Omental fat pad (tissue), 4 donors: ENCODE measurements around the gene HSPBP1. TPM values are rescaled to one million over a fixed set of nuclear protein-coding genes. Genes with fewer than 3 reads are reported as not detected.
A peak's percentile ranks its signal among the peaks of the same experiment; 100 is the strongest.
"Not testable (repeated sequence)": the region's sequence is repeated elsewhere in the genome, so short reads cannot be mapped to it uniquely, and the experiment has no call there.

Experiments
- ATAC-seq: fragments of 150-250 bp; one replicate; pipeline ENCODE4 v1.9.1; 2016; ENCODE audit warnings: mild to moderate bottlenecking, moderate library complexity; ENCODE audit not compliant: low FRiP score
- DNase-seq: peaks from one replicate; pipeline ENCODE4 v3.0.0-alpha.2; 2019; ENCODE audit warnings: low spot score
- total RNA-seq, 4 donors: library from RNA; depleted of rRNA; stranded (reverse); fragments of >200 nt; gene quantifications; one replicate each; pipeline ENCODE4 v1.1.0, GENCODE V29; 2016
- TF ChIP-seq, protein P1 (sequence below), 3 donors: fragments of 450-650 bp; IDR thresholded peaks; one replicate each; pipeline ENCODE4 v1.5.1; 2016 to 2017; ENCODE audit warnings: antibody characterized with exemption in 3 of 3, mild to moderate bottlenecking in 3 of 3, moderate library complexity in 2 of 3

HSPBP1 gene
- total RNA-seq, 4 donors from 2014 or later = 19.5 to 25.9 (median 21.2) TPM

DNA sequence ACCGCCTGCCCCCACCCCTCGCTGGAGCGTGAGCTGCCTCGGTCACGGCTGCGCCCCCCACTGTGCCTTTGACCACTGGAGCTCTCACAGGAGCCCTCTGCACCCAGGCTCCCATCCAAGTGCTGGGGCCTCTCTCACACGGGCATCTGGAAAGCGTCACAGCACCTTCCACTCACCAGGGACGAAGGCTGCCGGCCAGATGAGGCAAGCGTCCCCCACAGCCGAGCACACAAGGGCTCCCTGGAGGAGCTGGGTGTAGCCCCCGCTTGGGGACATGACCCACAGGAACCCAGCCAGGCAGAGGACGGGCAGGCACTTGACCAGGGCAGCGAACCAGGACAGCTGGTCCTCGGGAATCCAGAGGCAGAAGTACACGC, 51.9 kb downstream of the HSPBP1 start:
- no peak for DNase-seq
- no peak for ATAC-seq
- TF ChIP-seq, protein P1, sequence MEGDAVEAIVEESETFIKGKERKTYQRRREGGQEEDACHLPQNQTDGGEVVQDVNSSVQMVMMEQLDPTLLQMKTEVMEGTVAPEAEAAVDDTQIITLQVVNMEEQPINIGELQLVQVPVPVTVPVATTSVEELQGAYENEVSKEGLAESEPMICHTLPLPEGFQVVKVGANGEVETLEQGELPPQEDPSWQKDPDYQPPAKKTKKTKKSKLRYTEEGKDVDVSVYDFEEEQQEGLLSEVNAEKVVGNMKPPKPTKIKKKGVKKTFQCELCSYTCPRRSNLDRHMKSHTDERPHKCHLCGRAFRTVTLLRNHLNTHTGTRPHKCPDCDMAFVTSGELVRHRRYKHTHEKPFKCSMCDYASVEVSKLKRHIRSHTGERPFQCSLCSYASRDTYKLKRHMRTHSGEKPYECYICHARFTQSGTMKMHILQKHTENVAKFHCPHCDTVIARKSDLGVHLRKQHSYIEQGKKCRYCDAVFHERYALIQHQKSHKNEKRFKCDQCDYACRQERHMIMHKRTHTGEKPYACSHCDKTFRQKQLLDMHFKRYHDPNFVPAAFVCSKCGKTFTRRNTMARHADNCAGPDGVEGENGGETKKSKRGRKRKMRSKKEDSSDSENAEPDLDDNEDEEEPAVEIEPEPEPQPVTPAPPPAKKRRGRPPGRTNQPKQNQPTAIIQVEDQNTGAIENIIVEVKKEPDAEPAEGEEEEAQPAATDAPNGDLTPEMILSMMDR (IDR thresholded peaks at IDR 0.05) = no peak

DNA sequence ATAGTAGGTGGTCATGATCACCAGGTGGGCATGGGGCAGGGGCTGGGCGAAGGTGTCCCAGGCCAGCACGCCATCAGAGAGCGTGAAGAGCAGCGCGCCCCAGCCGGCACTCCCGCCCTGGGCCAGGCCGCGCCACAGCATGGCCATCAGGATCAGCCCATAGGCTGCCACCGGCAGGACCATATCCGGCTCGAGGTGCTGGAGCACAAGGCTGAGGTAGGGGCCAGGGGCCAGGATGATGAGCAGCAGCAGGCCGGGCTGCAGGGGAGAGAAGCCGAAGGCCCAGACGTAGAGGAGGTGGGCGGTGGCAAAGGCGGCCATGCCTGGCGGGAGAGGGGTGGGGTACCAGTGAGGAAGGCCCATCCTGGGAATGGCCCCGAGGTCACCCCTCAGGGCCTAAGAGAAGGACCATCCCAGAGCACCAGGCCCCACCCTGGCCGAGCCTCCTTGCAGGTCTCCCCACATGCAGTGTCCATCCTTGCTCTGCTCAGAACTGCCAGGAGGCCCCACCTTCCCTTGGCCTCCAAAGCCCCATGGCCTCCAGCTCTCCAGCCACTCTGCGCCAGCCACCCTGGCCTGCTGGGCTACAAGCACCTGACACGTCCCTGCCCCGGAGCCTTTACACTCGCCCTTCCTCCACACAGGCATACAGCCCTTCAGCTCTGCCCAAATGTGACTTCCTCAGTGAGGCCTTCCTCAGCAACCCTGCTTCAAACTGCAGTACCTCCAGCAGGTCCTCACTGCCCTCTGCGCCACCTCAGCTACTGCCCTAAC, 52.5 kb downstream of the HSPBP1 start:
- ATAC-seq = peak; percentile 9
- DNase-seq = no peak
- TF ChIP-seq, protein P1 (IDR thresholded peaks at IDR 0.05) = no peak

DNA sequence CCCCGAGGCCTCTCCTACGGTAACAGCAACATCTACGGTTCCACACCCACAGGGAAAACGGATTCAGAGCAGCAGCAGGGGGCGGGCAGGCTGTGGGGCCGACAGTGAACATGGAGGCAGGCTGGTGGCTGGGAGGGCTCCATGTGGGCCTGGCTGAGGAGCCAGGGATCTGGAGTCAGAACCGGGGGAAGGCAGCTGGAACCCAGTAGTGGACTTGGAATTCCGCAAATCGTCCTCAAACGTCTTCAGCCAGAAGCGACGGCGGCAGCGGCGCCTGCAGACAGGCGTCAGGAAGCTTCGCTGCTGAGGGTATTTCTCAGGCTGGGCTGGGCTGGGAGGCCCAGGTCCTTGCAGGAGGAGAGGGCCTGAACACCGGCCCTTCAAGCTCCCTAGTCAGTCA, 53.1 kb downstream of the HSPBP1 start:
- DNase-seq (no peak), ATAC-seq (no peak)
- TF ChIP-seq, protein P1 (IDR thresholded peaks at IDR 0.05) = no peak

- TF ChIP-seq, protein P1 (IDR thresholded peaks at IDR 0.05) = no peak
- DNase-seq (no peak), ATAC-seq (no peak)
Measured at GRCh38 chr19:55226273-55226672, 53.6 kb downstream of the HSPBP1 start.

DNA sequence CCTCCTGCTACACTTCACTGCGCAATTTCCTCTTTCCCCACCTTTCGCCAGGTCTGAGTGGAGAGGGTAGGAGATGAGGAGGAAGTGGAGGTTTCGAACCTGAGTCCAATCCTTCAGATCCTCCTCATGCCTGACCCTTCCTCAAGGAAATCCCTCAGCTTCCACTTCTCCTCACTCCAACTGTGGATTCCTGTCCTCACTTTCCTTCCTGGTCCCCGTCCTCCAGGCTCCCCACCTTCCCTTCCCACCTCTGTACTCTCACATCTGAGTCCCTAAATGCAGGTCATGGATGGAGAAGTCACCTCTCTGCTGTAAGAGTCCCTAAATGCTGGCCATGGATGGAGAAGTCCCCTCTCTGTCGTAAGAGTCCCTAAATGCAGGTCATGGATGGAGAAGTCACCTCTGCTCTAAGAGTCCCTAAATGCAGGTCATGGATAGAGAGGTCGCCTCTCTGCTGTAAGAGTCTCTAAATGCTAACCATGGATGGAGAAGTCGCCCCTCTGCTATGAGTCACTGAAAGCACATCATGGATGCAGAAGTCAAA, 54.4 kb downstream of the HSPBP1 start:
- TF ChIP-seq, protein P1 (IDR thresholded peaks at IDR 0.05) = no peak
- no peak for DNase-seq
- ATAC-seq = no peak

GRCh38 chr19:55224679-55225414, 55.1 kb downstream of the HSPBP1 start:
- not testable (repeated sequence) for ATAC-seq, DNase-seq

GRCh38 chr19:55224038-55224665, 55.8 kb downstream of the HSPBP1 start:
- ATAC-seq = no peak
- no peak for DNase-seq
- TF ChIP-seq, protein P1 (IDR thresholded peaks at IDR 0.05) = no peak
